Stomach smooth muscle (tissue), 2 donors: ENCODE measurements around the gene SCRN1.

Experiments
- H3K27ac ChIP-seq: one replicate; pipeline ENCODE4 v1.7.0; 2013; ENCODE audit warnings: mild to moderate bottlenecking, low read length, inconsistent platforms
- H3K27me3 ChIP-seq, 2 donors: one replicate each; pipeline ENCODE4 v1.7.0; 2013; ENCODE audit warnings: low read length in 2 of 2; ENCODE audit not compliant: insufficient read depth in 2 of 2, control insufficient read depth in 1 of 2
- H3K36me3 ChIP-seq, 2 donors: one replicate each; pipeline ENCODE4 v1.7.0; 2013; ENCODE audit warnings: low read length in 2 of 2; ENCODE audit not compliant: control insufficient read depth in 2 of 2, insufficient read depth in 2 of 2
- H3K4me1 ChIP-seq: one replicate; pipeline ENCODE4 v1.7.0; 2013; ENCODE audit warnings: low read length; ENCODE audit not compliant: control insufficient read depth, insufficient read depth
- H3K4me3 ChIP-seq, 2 donors: one replicate each; pipeline ENCODE4 v1.7.0; 2013; ENCODE audit warnings: low read length in 2 of 2
- H3K9ac ChIP-seq, 2 donors: one replicate each; pipeline ENCODE4 v1.7.0; 2013; ENCODE audit warnings: low read length in 2 of 2, mild to moderate bottlenecking in 1 of 2
- H3K9me3 ChIP-seq, 2 donors: one replicate each; pipeline ENCODE4 v1.7.0; 2013; ENCODE audit warnings: low read length in 2 of 2; ENCODE audit not compliant: control insufficient read depth in 2 of 2
- donor health status: healthy.
- donor health status: Pancreatic carcinoma.

Gene SCRN1

DNA sequence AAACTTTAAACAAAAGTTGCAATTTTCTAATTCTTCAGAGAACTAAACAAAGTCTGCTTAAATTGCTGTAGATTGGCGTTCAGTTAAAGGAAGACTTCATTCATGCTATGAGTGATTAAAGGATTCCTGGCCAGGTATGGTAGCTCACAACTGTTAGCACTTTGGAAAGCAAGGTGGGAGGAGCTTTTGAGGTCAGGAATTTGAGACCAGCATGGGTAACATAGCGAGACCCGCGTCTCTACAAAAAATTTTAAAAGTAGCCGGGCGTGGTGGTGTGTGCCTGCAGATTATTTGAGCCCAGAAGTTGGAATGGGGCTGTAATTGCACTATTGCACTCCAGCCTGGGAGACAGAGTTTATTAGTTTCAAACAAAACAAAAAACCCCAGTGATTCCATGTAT lies 13.5 kb upstream of the SCRN1 start:
- Histone ChIP-seq H3K27ac (no peak overlapping the region), H3K4me3 (no peak overlapping the region), H3K27me3 (no peaks in the 10 kb centered on the region), H3K4me1 (no peaks in the 10 kb centered on the region), H3K36me3 (no peaks in the 10 kb centered on the region), H3K9ac (no peak overlapping the region), H3K9me3 (no peaks in the 10 kb centered on the region)

DNA sequence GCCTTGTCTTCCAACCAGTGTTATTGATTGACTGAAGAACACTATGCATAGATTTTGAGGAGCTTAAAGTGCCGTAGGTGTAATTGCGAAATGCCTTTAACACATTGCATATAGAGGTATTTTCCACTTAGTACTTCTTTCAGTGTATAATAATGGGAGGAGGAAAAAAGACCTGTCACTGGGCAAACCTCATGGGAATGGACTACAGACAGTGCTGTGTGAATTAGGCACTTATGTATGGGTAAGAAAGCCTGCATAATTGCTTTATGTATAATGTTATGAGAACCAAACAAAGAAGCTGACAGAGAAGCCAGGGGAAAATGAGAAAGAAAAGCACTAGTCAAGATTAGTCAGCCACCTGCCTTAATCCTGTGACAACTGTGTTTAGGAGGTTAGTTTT lies 12.4 kb upstream of the SCRN1 start:
- H3K27me3 ChIP-seq = no peaks in the 10 kb centered on the region
- no peaks in the 10 kb centered on the region for H3K4me1 ChIP-seq

GRCh38 chr7:29998489-29998888 lies 8.9 kb upstream of the SCRN1 start:
- no peaks in the 10 kb centered on the region for H3K27me3 ChIP-seq
- peaks cover 0 to under 1% of the 10 kb centered on the region in 2 donors for H3K9me3 ChIP-seq
- H3K4me3 ChIP-seq = no peak overlapping the region
- no peaks in the 10 kb centered on the region for H3K36me3 ChIP-seq
- H3K9ac ChIP-seq = no peak overlapping the region
- H3K27ac ChIP-seq = no peak overlapping the region
- H3K4me1 ChIP-seq = no peaks in the 10 kb centered on the region

More for the DNA sequence above, 12.4 kb upstream of the SCRN1 start:
- Histone ChIP-seq H3K9ac (no peak overlapping the region), H3K9me3 (no peaks in the 10 kb centered on the region), H3K36me3 (no peaks in the 10 kb centered on the region), H3K27ac (no peak overlapping the region), H3K4me3 (no peak overlapping the region)

- Histone ChIP-seq H3K9me3 (peaks cover 0 to 3% of the 10 kb centered on the region in 2 donors), H3K4me3 (no peak overlapping the region), H3K9ac (no peak overlapping the region), H3K27me3 (no peaks in the 10 kb centered on the region), H3K4me1 (no peaks in the 10 kb centered on the region), H3K27ac (no peak overlapping the region), H3K36me3 (no peaks in the 10 kb centered on the region)
Observed at GRCh38 chr7:29996321-29996720, 6.7 kb upstream of the SCRN1 start.

DNA sequence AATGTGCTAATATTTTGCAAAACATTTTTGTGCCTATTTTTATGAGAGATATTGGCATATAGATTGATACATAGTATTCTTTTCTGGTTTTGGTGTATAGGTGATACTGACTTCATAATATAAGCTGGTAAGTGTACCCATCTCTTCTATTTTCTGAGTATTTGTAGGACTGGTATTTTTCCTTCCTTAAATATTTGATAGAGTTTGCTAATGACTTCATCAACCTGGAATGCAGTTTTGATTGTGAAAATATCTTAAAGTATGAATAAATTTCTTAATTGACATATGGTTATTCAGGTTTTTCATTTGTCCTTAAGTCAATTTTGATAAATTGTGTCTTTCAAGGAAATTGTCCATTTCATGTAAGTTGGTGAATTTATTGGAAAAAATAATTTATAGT lies 6.1 kb upstream of the SCRN1 start:
- Histone ChIP-seq H3K27ac (no peak overlapping the region), H3K27me3 (no peaks in the 10 kb centered on the region), H3K9me3 (peaks cover 0 to 3% of the 10 kb centered on the region in 2 donors), H3K36me3 (no peaks in the 10 kb centered on the region), H3K4me1 (no peaks in the 10 kb centered on the region), H3K4me3 (no peak overlapping the region), H3K9ac (no peak overlapping the region)

DNA sequence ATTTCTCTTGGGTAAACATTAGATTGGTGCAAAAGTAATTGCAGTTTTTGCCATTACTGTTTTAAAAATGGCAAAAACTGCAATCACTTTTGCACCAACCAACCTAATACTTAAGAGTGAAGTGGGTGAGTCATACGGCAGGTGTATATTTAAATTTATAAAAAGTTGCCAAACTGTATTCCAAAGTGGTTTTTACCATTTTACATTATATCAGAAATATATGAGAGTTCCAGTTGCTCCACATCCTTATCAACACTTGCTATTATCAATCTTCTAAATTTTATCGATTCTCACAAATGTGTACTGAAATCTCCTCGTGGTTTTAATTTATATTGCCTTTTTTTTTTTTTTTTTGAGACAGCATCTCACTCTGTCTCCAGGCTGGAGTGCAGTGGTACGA lies 3.5 kb upstream of the SCRN1 start:
- no peaks in the 10 kb centered on the region for H3K27me3 ChIP-seq
- H3K36me3 ChIP-seq = no peaks in the 10 kb centered on the region
- no peak overlapping the region for H3K4me3 ChIP-seq
- H3K9me3 ChIP-seq = peaks cover 0 to 3% of the 10 kb centered on the region in 2 donors
- H3K27ac ChIP-seq = no peak overlapping the region
- H3K4me1 ChIP-seq = peaks cover 9% of the 10 kb centered on the region
- no peak overlapping the region for H3K9ac ChIP-seq

GRCh38 chr7:29991937-29992336 lies 2.3 kb upstream of the SCRN1 start:
- Histone ChIP-seq H3K27ac (no peak overlapping the region), H3K4me3 (no peak overlapping the region), H3K9ac (no peak overlapping the region), H3K36me3 (no peaks in the 10 kb centered on the region), H3K9me3 (peaks cover 0 to 3% of the 10 kb centered on the region in 2 donors), H3K4me1 (peaks cover 16% of the 10 kb centered on the region), H3K27me3 (no peaks in the 10 kb centered on the region)

DNA sequence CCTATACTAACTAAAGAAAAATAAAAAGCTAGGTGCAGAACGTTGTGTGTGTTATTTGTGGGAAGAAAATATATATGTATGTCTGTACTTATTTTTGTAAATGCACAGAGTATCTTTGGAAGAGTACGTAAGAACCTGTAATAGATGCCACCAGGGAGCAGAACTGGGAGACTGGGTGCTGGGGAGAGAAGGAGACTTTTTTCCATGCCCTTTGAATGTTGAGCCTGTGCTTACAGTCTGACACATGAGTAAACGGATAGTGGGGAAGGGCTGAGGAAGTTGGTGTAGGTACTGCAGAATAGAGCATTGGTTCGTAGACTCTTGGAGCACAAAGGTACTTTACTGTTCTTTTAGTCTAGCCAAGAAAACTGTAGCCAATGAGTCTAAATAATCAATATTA lies 1.3 kb upstream of the SCRN1 start:
- peaks cover 0 to 3% of the 10 kb centered on the region in 2 donors for H3K9me3 ChIP-seq
- no peaks in the 10 kb centered on the region for H3K36me3 ChIP-seq
- H3K9ac ChIP-seq = no peak overlapping the region
- H3K27me3 ChIP-seq = no peaks in the 10 kb centered on the region
- H3K4me3 ChIP-seq = no peak overlapping the region
- no peak overlapping the region for H3K27ac ChIP-seq
- peaks cover 16% of the 10 kb centered on the region for H3K4me1 ChIP-seq

GRCh38 chr7:29988424-29989256 lies 961 bp downstream of the SCRN1 start:
- H3K4me1 ChIP-seq = peaks cover 16% of the 10 kb centered on the region
- H3K27me3 ChIP-seq = no peaks in the 10 kb centered on the region
- H3K9ac ChIP-seq = peak overlapping the region; percentile 72 to 78
- peak overlapping the region; percentile 75 for H3K27ac ChIP-seq
- peak overlapping the region; percentile 75 to 86 for H3K4me3 ChIP-seq
- H3K9me3 ChIP-seq = peaks cover 0 to 3% of the 10 kb centered on the region in 2 donors
- no peaks in the 10 kb centered on the region for H3K36me3 ChIP-seq

DNA sequence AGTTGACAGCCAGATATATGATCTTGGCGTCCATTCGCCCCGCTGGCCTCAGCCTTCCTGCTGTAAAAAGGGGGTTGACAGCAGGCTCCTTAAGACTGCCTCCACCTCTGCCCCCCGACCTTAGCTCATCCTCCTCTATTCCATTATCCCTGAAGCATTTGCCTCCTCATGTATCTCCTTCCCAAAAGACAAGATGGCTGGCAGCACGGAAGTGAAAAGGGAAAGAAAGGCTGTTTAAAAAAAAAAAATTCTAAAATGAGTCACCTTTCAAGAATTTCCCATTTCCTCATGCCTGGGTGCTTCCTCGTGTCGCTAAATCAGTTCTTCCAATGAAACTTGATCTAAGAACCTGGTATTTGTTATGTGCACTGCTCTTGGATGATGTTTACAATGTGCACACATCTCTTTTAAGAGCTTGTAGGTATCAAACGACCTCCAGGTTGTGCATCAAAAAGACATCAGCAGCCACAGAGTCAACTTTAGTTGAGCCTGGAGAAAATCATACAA lies 1.7 kb downstream of the SCRN1 start:
- H3K9me3 ChIP-seq = no peaks in the 10 kb centered on the region
- H3K27me3 ChIP-seq = no peaks in the 10 kb centered on the region
- H3K4me3 ChIP-seq = peak overlapping the region; percentile 75 to 86
- H3K9ac ChIP-seq = no peak overlapping the region
- H3K27ac ChIP-seq = peak overlapping the region; percentile 75
- H3K4me1 ChIP-seq = peaks cover 16% of the 10 kb centered on the region
- no peaks in the 10 kb centered on the region for H3K36me3 ChIP-seq

- Histone ChIP-seq H3K4me1 (peaks cover 16% of the 10 kb centered on the region), H3K27ac (no peak overlapping the region), H3K9me3 (no peaks in the 10 kb centered on the region), H3K36me3 (no peaks in the 10 kb centered on the region), H3K4me3 (no peak overlapping the region), H3K9ac (no peak overlapping the region), H3K27me3 (no peaks in the 10 kb centered on the region)
Observed at GRCh38 chr7:29987083-29987482, 2.5 kb downstream of the SCRN1 start.
